Neuronal stem cell (in vitro differentiated cells): ENCODE data around the gene BZW2.
A peak's percentile ranks its signal among the peaks of the same experiment; 100 is the strongest.

Experiments used
- DNase-seq: peaks from one replicate; pipeline ENCODE4 v3.0.0-alpha.2; 2013; ENCODE audit warnings: low spot score
- H2AFZ ChIP-seq: one replicate; pipeline ENCODE4 v1.6.1; 2013; ENCODE audit warnings: mild to moderate bottlenecking, low read length, inconsistent platforms
- H2AK5ac ChIP-seq: 2 replicates; pipeline ENCODE4 v1.6.1; 2013; ENCODE audit warnings: low read depth, mild to moderate bottlenecking, inconsistent platforms, low read length, moderate library complexity, mixed read lengths
- H2BK120ac ChIP-seq: 2 replicates; pipeline ENCODE4 v1.6.1; 2013; ENCODE audit warnings: low read depth, mild to moderate bottlenecking, inconsistent platforms, low read length, moderate library complexity, mixed read lengths
- H2BK12ac ChIP-seq: one replicate; pipeline ENCODE4 v1.6.1; 2013; ENCODE audit warnings: low read length, inconsistent platforms
- H2BK15ac ChIP-seq: 2 replicates; pipeline ENCODE4 v1.6.1; 2013; ENCODE audit warnings: mild to moderate bottlenecking, low read length, inconsistent platforms, mixed read lengths
- H2BK5ac ChIP-seq: one replicate; pipeline ENCODE4 v1.6.1; 2013; ENCODE audit warnings: inconsistent platforms, mild to moderate bottlenecking, low read length, moderate library complexity
- H3K14ac ChIP-seq: one replicate; pipeline ENCODE4 v1.6.1; 2013; ENCODE audit warnings: low read length, inconsistent platforms
- H3K18ac ChIP-seq: 2 replicates; pipeline ENCODE4 v1.6.1; 2013; ENCODE audit warnings: low read length, inconsistent platforms
- H3K23ac ChIP-seq: 2 replicates; pipeline ENCODE4 v1.6.1; 2013; ENCODE audit warnings: low read depth, mild to moderate bottlenecking, mixed read lengths, low read length, inconsistent platforms; ENCODE audit not compliant: poor library complexity
- H3K27ac ChIP-seq: replicated peaks from 3 replicates; pipeline ENCODE4 v1.5.1; 2013; ENCODE audit warnings: low read length, inconsistent platforms
- H3K27me3 ChIP-seq, 3 experiments: 2 replicates each; pipeline ENCODE4 v1.6.1; 2013; ENCODE audit warnings: low read length in 3 of 3, mild to moderate bottlenecking in 2 of 3, inconsistent platforms in 1 of 3, low read depth in 1 of 3, mixed read lengths in 1 of 3, moderate library complexity in 1 of 3; ENCODE audit not compliant: control insufficient read depth in 3 of 3, insufficient read depth in 3 of 3
- H3K36me3 ChIP-seq, 2 donors: replicated peaks in 1 of 2; 2 replicates each; pipeline ENCODE4 v1.6.1; 2013; ENCODE audit warnings: low read length in 2 of 2; ENCODE audit not compliant: control insufficient read depth in 2 of 2, insufficient read depth in 2 of 2
- H3K4ac ChIP-seq: 2 replicates; pipeline ENCODE4 v1.6.1; 2013; ENCODE audit warnings: inconsistent platforms, mild to moderate bottlenecking, low read length, moderate library complexity
- H3K4me1 ChIP-seq, 2 donors: 1 replicate in 1 of 2; 2 replicates in 1 of 2; pipeline ENCODE4 v1.6.1; 2013; ENCODE audit warnings: low read length in 2 of 2, low read depth in 1 of 2; ENCODE audit not compliant: control insufficient read depth in 2 of 2, insufficient read depth in 1 of 2
- H3K4me2 ChIP-seq: one replicate; pipeline ENCODE4 v1.6.1; 2013; ENCODE audit warnings: mild to moderate bottlenecking, low read length, inconsistent platforms; ENCODE audit not compliant: insufficient read depth, poor library complexity, severe bottlenecking
- H3K4me3 ChIP-seq, 2 donors: 2 replicates each; pipeline ENCODE4 v1.5.1; 2013; ENCODE audit warnings: low read length in 2 of 2, mild to moderate bottlenecking in 2 of 2, inconsistent platforms in 1 of 2, moderate library complexity in 1 of 2
- H3K79me1 ChIP-seq: one replicate; pipeline ENCODE4 v1.6.1; 2013; ENCODE audit warnings: low read depth, mild to moderate bottlenecking, inconsistent platforms, low read length, moderate library complexity
- H3K9ac ChIP-seq: one replicate; pipeline ENCODE4 v1.6.1; 2013; ENCODE audit warnings: mild to moderate bottlenecking, low read depth, low read length, inconsistent platforms; ENCODE audit not compliant: poor library complexity
- H3K9me3 ChIP-seq, 2 donors: replicated peaks in 1 of 2; 2 replicates each; pipeline versions ENCODE3 to v1.6.1; 2013; ENCODE audit warnings: low read length in 2 of 2, mild to moderate bottlenecking in 2 of 2, inconsistent platforms in 1 of 2, low read depth in 1 of 2, mixed read lengths in 1 of 2, moderate library complexity in 1 of 2; ENCODE audit not compliant: control insufficient read depth in 2 of 2, insufficient read depth in 1 of 2
- H4K8ac ChIP-seq: one replicate; pipeline ENCODE4 v1.6.1; 2013; ENCODE audit warnings: low read depth, mild to moderate bottlenecking, inconsistent platforms, low read length, moderate library complexity
- H4K91ac ChIP-seq: one replicate; pipeline ENCODE4 v1.6.1; 2013; ENCODE audit warnings: low read length, low read depth, mild to moderate bottlenecking, inconsistent platforms; ENCODE audit not compliant: poor library complexity
- WGBS, 2 donors: extraction: QIAGEN DNeasy Blood & Tissue Kit; methylation state at CpG; one replicate each; pipeline ENCODE4 v1.1.7; 2013; ENCODE audit warnings: missing lambda C conversion rate in 2 of 2, mixed read lengths in 1 of 2; ENCODE audit not compliant: insufficient read length in 2 of 2, insufficient replicate concordance in 1 of 2; ENCODE audit errors: extremely low coverage in 2 of 2; 5-methylcytosine and 5-hydroxymethylcytosine counted together

Gene BZW2

DNA sequence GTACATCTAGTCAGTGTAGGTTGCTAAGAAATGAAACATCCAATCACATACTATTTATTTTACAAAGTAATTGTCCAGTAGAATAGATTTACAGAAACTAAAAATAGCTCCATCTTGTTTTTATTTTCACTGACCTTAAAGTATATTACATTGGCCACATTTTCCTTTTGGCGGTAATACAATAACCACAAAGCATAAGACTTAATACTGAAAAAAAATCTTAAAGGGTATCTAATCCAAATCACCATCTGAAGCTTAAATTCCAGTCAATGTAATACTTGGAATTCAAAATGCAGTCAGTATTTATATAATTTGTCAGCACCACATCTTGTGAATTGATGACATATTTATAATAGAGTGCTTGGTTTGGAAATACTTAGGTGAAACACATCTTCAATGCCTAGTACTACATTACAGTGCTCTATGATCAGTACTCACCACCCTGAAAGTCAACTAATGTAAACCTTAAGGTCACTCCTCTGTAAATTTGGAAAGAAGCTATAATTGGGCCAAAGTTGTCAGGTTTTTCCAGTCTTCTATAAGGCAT lies 9.4 kb upstream of the BZW2 start:
- H3K18ac ChIP-seq = no peak overlapping the region
- no CpG with 5 or more reads among the region's 1 CpG for WGBS, 2 donors

DNA sequence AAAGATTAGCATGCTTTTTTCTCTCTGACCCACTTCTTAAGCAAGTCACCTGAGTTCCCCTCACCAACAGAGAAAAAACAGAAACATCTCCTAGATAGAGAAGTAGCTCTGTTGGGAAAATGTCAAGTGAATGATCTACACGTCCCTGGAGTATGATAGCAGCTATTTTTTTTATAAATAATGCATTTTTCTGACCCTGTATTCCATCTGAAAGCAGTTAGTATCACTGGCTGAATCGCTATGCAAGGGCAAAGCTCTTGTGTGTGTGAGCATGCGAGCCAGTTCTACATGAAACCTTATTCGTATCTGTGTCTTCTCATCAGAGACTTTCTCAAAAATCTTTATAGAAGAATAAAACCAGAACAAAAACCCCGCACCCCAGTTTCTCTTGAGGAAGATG lies 8.6 kb upstream of the BZW2 start:
- Histone ChIP-seq H4K8ac (no peak overlapping the region), H2AK5ac (no peak overlapping the region), H3K27ac (no peak overlapping the region), H3K23ac (no peak overlapping the region), H2BK5ac (no peak overlapping the region), H3K14ac (no peak overlapping the region), H3K27me3 (no peaks in the 10 kb centered on the region), H3K36me3 (peaks cover 1 to 46% of the 10 kb centered on the region in 2 donors), H2BK15ac (no peak overlapping the region), H3K4me2 (no peak overlapping the region), H3K9me3 (no peaks in the 10 kb centered on the region), H2BK12ac (no peak overlapping the region), H3K79me1 (peaks cover 2% of the 10 kb centered on the region), H3K18ac (no peak overlapping the region), H2BK120ac (no peak overlapping the region), H4K91ac (no peak overlapping the region), H3K4ac (no peak overlapping the region), H2AFZ (no peak overlapping the region), H3K4me3 (no peak overlapping the region), H3K9ac (no peak overlapping the region), H3K4me1 (peaks cover 0 to 10% of the 10 kb centered on the region in 2 donors)
- WGBS, 2 donors = no CpG with 5 or more reads among the region's 5 CpGs
- no peak for DNase-seq

More for the DNA sequence above, 9.4 kb upstream of the BZW2 start:
- no peak overlapping the region for H3K4me2 ChIP-seq
- H2AK5ac ChIP-seq = no peak overlapping the region
- H3K4me3 ChIP-seq = no peak overlapping the region
- no peak overlapping the region for H3K4ac ChIP-seq
- H2BK5ac ChIP-seq = no peak overlapping the region
- H3K9me3 ChIP-seq = no peaks in the 10 kb centered on the region
- H4K91ac ChIP-seq = no peak overlapping the region
- H3K79me1 ChIP-seq = peaks cover 2% of the 10 kb centered on the region
- DNase-seq = no peak
- H3K4me1 ChIP-seq = peaks cover 0 to 10% of the 10 kb centered on the region in 2 donors
- no peak overlapping the region for H3K23ac ChIP-seq
- H3K36me3 ChIP-seq = peaks cover 1 to 52% of the 10 kb centered on the region in 2 donors
- H2BK15ac ChIP-seq = no peak overlapping the region
- no peak overlapping the region for H2AFZ ChIP-seq
- H4K8ac ChIP-seq = no peak overlapping the region
- H2BK120ac ChIP-seq = no peak overlapping the region
- H3K14ac ChIP-seq = no peak overlapping the region
- no peak overlapping the region for H3K27ac ChIP-seq
- no peak overlapping the region for H2BK12ac ChIP-seq
- H3K9ac ChIP-seq = no peak overlapping the region
- no peaks in the 10 kb centered on the region for H3K27me3 ChIP-seq

DNA sequence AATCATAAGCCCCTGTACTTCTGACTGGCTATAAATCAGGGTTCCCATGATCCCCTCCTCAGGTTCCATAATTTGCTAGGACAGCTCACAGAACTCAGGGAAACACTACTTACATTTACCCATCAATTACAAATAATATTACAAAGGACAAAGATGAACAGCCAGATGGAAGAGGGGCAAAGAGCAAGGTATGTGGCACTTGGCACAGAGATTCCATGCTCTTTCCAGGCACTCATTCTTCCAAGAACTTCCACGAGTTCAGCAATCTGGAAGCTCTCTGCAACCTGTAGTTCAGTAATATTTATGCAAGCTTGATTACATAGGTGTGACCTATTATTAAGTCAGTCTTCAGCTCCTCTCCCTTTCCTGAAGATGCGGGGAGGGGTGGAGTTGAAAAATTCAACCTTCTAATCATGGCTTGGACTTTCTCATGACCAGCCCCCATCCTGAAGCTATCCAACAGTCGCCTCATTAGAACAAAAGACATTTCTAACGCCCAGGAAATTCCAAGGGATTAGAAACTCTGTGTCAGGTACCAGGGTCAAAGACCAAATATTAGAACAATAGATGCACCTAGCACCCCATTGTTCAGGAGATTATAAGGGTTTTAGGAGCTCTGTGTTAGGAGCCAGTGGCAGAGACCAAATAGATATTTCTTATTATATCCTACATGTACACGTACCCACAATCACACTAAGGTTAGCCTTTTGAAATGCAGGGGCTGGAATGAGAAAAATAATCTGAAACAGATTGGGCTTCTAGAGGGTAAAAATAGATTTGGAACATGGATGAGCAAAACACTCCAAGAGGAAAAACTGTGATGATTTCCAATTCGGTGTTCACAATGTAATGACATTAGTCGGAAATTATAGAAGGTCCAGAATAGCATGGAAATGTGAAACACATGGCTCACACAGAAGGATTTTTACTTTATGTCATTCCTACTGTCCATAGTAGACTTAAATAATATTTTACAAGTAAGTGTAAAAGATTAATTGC lies 7.4 kb upstream of the BZW2 start:
- no peak overlapping the region for H3K18ac ChIP-seq
- no peaks in the 10 kb centered on the region for H3K27me3 ChIP-seq
- no peak overlapping the region for H4K91ac ChIP-seq
- no peak overlapping the region for H3K4ac ChIP-seq
- no peak overlapping the region for H2BK5ac ChIP-seq
- no peak for DNase-seq
- H2BK12ac ChIP-seq = no peak overlapping the region
- H2AK5ac ChIP-seq = no peak overlapping the region
- no peak overlapping the region for H3K4me2 ChIP-seq
- H2BK15ac ChIP-seq = no peak overlapping the region
- peak overlapping the region; percentile 37 for H3K27ac ChIP-seq
- H3K79me1 ChIP-seq = peaks cover 2% of the 10 kb centered on the region
- peaks cover 0 to 12% of the 10 kb centered on the region in 2 donors for H3K4me1 ChIP-seq
- peaks cover 1 to 42% of the 10 kb centered on the region in 2 donors for H3K36me3 ChIP-seq
- no peak overlapping the region for H2BK120ac ChIP-seq
- no peak overlapping the region for H3K9ac ChIP-seq
- no peak overlapping the region for H3K14ac ChIP-seq
- no peak overlapping the region for H3K23ac ChIP-seq
- H3K9me3 ChIP-seq = no peaks in the 10 kb centered on the region
- H3K4me3 ChIP-seq = no peak overlapping the region
- H2AFZ ChIP-seq = no peak overlapping the region
- no CpG with 5 or more reads among the region's 7 CpGs for WGBS, 2 donors
- H4K8ac ChIP-seq = no peak overlapping the region

DNA sequence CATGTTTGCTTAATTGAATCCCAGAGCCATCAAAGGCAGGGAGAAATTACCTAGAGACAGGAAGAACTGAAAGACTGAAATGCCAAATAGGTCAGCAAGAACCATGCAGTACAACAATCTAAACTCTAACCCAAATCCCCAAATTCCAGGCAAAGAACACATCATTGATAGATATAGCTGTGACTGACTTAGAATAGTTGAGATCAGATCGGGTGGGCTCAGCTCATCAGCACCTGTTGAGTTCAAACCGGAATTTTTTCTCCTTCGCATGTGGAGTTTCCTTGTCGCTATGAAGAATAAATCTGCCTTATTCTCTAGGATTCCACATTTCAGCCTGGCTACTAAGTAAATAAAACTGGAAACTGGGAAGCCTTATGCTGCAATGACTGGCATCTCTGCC lies 1.8 kb upstream of the BZW2 start:
- Histone ChIP-seq H3K23ac (no peak overlapping the region), H2AK5ac (no peak overlapping the region), H3K9me3 (no peaks in the 10 kb centered on the region), H2BK12ac (no peak overlapping the region), H2BK5ac (no peak overlapping the region), H3K14ac (no peak overlapping the region), H3K18ac (no peak overlapping the region), H3K79me1 (peaks cover 5% of the 10 kb centered on the region), H2AFZ (peak overlapping the region; percentile 96), H2BK120ac (no peak overlapping the region), H4K91ac (no peak overlapping the region), H3K4me1 (peaks cover 10 to 24% of the 10 kb centered on the region in 2 donors), H3K9ac (no peak overlapping the region), H3K36me3 (peaks cover 0 to 13% of the 10 kb centered on the region in 2 donors), H3K4me2 (peak overlapping the region; percentile 78), H2BK15ac (no peak overlapping the region), H3K27me3 (no peaks in the 10 kb centered on the region), H3K4ac (no peak overlapping the region), H3K27ac (no peak overlapping the region), H3K4me3 (peak overlapping the region; percentile 90 to 98), H4K8ac (no peak overlapping the region)
- WGBS, 2 donors = no CpG with 5 or more reads among the region's 4 CpGs
- no peak for DNase-seq
